SU-DHL-6 (cell line): ENCODE measurements around the gene GPR143.

Experiments
- H2AFZ ChIP-seq: fragments of 200-600 bp; sonication (generic); 2 replicates; pipeline ENCODE4 v1.6.1; 2014; ENCODE audit warnings: low read depth, mild to moderate bottlenecking, moderate library complexity, mixed read lengths, antibody characterized with exemption, low read length; ENCODE audit not compliant: severe bottlenecking
- H3F3A ChIP-seq: fragments of 200-600 bp; shearing (Covaris generic); 2 replicates; pipeline ENCODE4 v1.6.0; 2016; ENCODE audit warnings: antibody characterized with exemption, mild to moderate bottlenecking; ENCODE audit not compliant: insufficient read depth
- H3K27ac ChIP-seq: fragments of 200-600 bp; sonication (generic); 2 replicates; pipeline ENCODE4 v1.5.1; 2016; ENCODE audit warnings: low read depth, mild to moderate bottlenecking, low read length, moderate library complexity, mixed read lengths
- H3K27me3 ChIP-seq: fragments of 200-600 bp; sonication (generic), shearing (Covaris generic); 2 replicates; pipeline ENCODE4 v1.6.0; 2014; ENCODE audit warnings: mild to moderate bottlenecking, low read length
- H3K36me3 ChIP-seq: fragments of 200-600 bp; sonication (generic); 2 replicates; pipeline ENCODE4 v1.6.1; 2014; ENCODE audit warnings: mild to moderate bottlenecking, low read length, mixed read lengths
- H3K4me2 ChIP-seq: fragments of 300-600, 200-600 bp; shearing (Covaris generic), sonication (generic); 2 replicates; pipeline ENCODE4 v1.6.0; 2014; ENCODE audit warnings: low read length, low read depth, mild to moderate bottlenecking; ENCODE audit not compliant: poor library complexity, severe bottlenecking
- H3K4me3 ChIP-seq: fragments of 200-600 bp; sonication (generic); 2 replicates; pipeline ENCODE4 v1.5.1; 2014; ENCODE audit warnings: antibody characterized with exemption, low read length, mild to moderate bottlenecking, mixed read lengths; ENCODE audit not compliant: insufficient read depth, poor library complexity, severe bottlenecking
- H3K79me2 ChIP-seq: fragments of 200-600 bp; sonication (generic); 2 replicates; pipeline ENCODE4 v1.6.1; 2014; ENCODE audit warnings: mild to moderate bottlenecking, low read length, moderate library complexity; ENCODE audit not compliant: insufficient read depth
- H3K9ac ChIP-seq: fragments of 200-600 bp; sonication (generic); 2 replicates; pipeline ENCODE4 v1.7.0; 2014; ENCODE audit warnings: mild to moderate bottlenecking, low read length
- H3K9me2 ChIP-seq: fragments of 200-600 bp; sonication (generic); replicated peaks from 2 replicates; pipeline ENCODE4 v1.6.1; 2014; ENCODE audit warnings: low read length; ENCODE audit not compliant: insufficient read depth
- H3K9me3 ChIP-seq: fragments of 200-600 bp; sonication (generic); 2 replicates; pipeline ENCODE4 v1.6.1; 2014; ENCODE audit warnings: low read length, mixed read lengths; ENCODE audit not compliant: insufficient read depth
- H4K20me1 ChIP-seq: fragments of 200-600 bp; sonication (generic); 2 replicates; pipeline ENCODE4 v1.6.1; 2014; ENCODE audit warnings: low read depth, mild to moderate bottlenecking, antibody characterized with exemption, low read length, moderate library complexity, mixed read lengths
- CTCF ChIP-seq: fragments of 200-600 bp; sonication (generic); IDR thresholded peaks from one replicate; pipeline ENCODE4 v1.5.1; 2017; ENCODE audit warnings: antibody characterized with exemption, mild to moderate bottlenecking, low read length, moderate library complexity; ENCODE audit not compliant: insufficient read depth, poor library complexity, severe bottlenecking
- EZH2phosphoT487 ChIP-seq: fragments of 200-600 bp; sonication (generic), shearing (Covaris generic); conservative IDR thresholded peaks from 2 replicates; pipeline ENCODE4 v1.6.1; 2018; ENCODE audit warnings: mild to moderate bottlenecking, antibody characterized with exemption, low read length, moderate library complexity, mixed read lengths

Gene GPR143

GRCh38 chrX:9739130-9739529 lies 26.5 kb downstream of the GPR143 start:
- Histone ChIP-seq H3K4me3 (no peak overlapping the region), H2AFZ (no peak overlapping the region), H4K20me1 (no peaks in the 10 kb centered on the region), H3K79me2 (no peaks in the 10 kb centered on the region), H3K9ac (no peak overlapping the region), H3K36me3 (no peaks in the 10 kb centered on the region), H3K4me2 (no peak overlapping the region), H3K27me3 (no peaks in the 10 kb centered on the region), H3K9me3 (no peaks in the 10 kb centered on the region), H3F3A (no peaks in the 10 kb centered on the region), H3K27ac (no peak overlapping the region), H3K9me2 (no peaks in the 10 kb centered on the region)
- no peak for TF ChIP-seq EZH2phosphoT487
- TF ChIP-seq CTCF = no peak

GRCh38 chrX:9738151-9738550 lies 27.5 kb downstream of the GPR143 start:
- no peak overlapping the region for H3K27ac ChIP-seq
- H3K4me3 ChIP-seq = no peak overlapping the region
- TF ChIP-seq CTCF = no peak
- no peak for TF ChIP-seq EZH2phosphoT487
- no peaks in the 10 kb centered on the region for H3K27me3 ChIP-seq
- no peak overlapping the region for H3K4me2 ChIP-seq
- no peaks in the 10 kb centered on the region for H3K9me2 ChIP-seq
- no peak overlapping the region for H2AFZ ChIP-seq
- H3K36me3 ChIP-seq = no peaks in the 10 kb centered on the region
- no peaks in the 10 kb centered on the region for H4K20me1 ChIP-seq
- H3F3A ChIP-seq = no peaks in the 10 kb centered on the region
- H3K79me2 ChIP-seq = no peaks in the 10 kb centered on the region
- no peak overlapping the region for H3K9ac ChIP-seq
- no peaks in the 10 kb centered on the region for H3K9me3 ChIP-seq

- Histone ChIP-seq H3K27ac (no peak overlapping the region), H3K9ac (no peak overlapping the region), H3K9me3 (no peaks in the 10 kb centered on the region), H3K4me2 (no peak overlapping the region), H4K20me1 (no peaks in the 10 kb centered on the region), H3K4me3 (no peak overlapping the region), H3K27me3 (no peaks in the 10 kb centered on the region), H3K9me2 (no peaks in the 10 kb centered on the region), H3K36me3 (no peaks in the 10 kb centered on the region), H3K79me2 (no peaks in the 10 kb centered on the region), H2AFZ (no peak overlapping the region), H3F3A (no peaks in the 10 kb centered on the region)
- TF ChIP-seq EZH2phosphoT487 (no peak), CTCF (no peak)
These were observed 28.3 kb downstream of the GPR143 start for GRCh38 chrX:9737363-9737762.

- no peak overlapping the region for H3K4me2 ChIP-seq
These were observed 34.9 kb downstream of the GPR143 start for GRCh38 chrX:9730752-9731151.

More at GRCh38 chrX:9730752-9731151, 34.9 kb downstream of the GPR143 start:
- no peak for TF ChIP-seq EZH2phosphoT487
- no peaks in the 10 kb centered on the region for H4K20me1 ChIP-seq
- H3K9me2 ChIP-seq = no peaks in the 10 kb centered on the region
- no peaks in the 10 kb centered on the region for H3K79me2 ChIP-seq
- H3K9me3 ChIP-seq = peaks cover 7% of the 10 kb centered on the region; the same call in 1 of the 2 replicates
- no peaks in the 10 kb centered on the region for H3K27me3 ChIP-seq
- H3K4me3 ChIP-seq = no peak overlapping the region
- no peak overlapping the region for H3K27ac ChIP-seq
- no peaks in the 10 kb centered on the region for H3K36me3 ChIP-seq
- no peak overlapping the region for H3K9ac ChIP-seq
- no peak overlapping the region for H2AFZ ChIP-seq
- no peaks in the 10 kb centered on the region for H3F3A ChIP-seq
